Uterus (tissue), 2 donors: ENCODE data around the gene UFC1.

ENCODE experiments used
- POLR2A ChIP-seq, 2 donors: fragments of 450-650 bp; IDR thresholded peaks; one replicate each; pipeline ENCODE4 v1.6.1; 2016; ENCODE audit warnings: antibody characterized with exemption in 2 of 2, mild to moderate bottlenecking in 1 of 2, moderate library complexity in 1 of 2
- TF ChIP-seq, protein P1 (sequence below), 4 experiments: fragments of 200-600 bp in 2 of 4; fragments of 450-650 bp in 2 of 4; sonication (generic) in 2 of 4; IDR thresholded peaks; one replicate each; pipeline ENCODE4 v1.5.1; 2016 to 2019; ENCODE audit warnings: antibody characterized with exemption in 4 of 4, mild to moderate bottlenecking in 2 of 4, moderate library complexity in 1 of 4

DNA sequence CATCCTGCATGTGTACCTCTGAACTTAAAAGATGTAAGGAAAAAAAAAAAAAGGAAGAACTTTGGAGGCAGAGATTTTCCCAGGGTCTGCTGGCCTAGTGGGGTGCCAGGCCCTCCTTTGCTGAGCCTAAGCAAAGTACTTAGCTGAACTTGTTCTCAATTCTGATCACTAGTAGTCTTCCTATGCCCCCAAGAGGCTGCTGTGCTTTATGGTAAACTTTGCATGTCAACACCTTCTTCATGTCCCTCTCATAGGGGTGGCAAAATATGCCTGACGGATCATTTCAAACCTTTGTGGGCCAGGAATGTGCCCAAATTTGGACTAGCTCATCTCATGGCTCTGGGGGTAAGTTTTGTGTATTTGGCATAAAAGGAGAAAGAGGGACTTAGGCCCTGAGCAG is 4.1 kb downstream of the UFC1 start:
- TF ChIP-seq, protein P1, sequence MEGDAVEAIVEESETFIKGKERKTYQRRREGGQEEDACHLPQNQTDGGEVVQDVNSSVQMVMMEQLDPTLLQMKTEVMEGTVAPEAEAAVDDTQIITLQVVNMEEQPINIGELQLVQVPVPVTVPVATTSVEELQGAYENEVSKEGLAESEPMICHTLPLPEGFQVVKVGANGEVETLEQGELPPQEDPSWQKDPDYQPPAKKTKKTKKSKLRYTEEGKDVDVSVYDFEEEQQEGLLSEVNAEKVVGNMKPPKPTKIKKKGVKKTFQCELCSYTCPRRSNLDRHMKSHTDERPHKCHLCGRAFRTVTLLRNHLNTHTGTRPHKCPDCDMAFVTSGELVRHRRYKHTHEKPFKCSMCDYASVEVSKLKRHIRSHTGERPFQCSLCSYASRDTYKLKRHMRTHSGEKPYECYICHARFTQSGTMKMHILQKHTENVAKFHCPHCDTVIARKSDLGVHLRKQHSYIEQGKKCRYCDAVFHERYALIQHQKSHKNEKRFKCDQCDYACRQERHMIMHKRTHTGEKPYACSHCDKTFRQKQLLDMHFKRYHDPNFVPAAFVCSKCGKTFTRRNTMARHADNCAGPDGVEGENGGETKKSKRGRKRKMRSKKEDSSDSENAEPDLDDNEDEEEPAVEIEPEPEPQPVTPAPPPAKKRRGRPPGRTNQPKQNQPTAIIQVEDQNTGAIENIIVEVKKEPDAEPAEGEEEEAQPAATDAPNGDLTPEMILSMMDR (IDR thresholded peaks at IDR 0.05): no peak
- TF ChIP-seq POLR2A (IDR thresholded peaks at IDR 0.05): no peak
